ENCODE results near the gene CARM1.

Gene CARM1

GRCh38 chr19:10911579-10912363 is 40.4 kb downstream of the CARM1 start:
- no peak for DNase-seq

GRCh38 chr19:10912619-10913018 is 41.3 kb downstream of the CARM1 start:
- DNase-seq: no peak

- DNase-seq: no peak
Measured at GRCh38 chr19:10913716-10914340, 42.5 kb downstream of the CARM1 start.

GRCh38 chr19:10915130-10916091 is 44.1 kb downstream of the CARM1 start:
- no peak for DNase-seq

- DNase-seq: no peak
Measured at GRCh38 chr19:10916602-10917001, 45.2 kb downstream of the CARM1 start.

GRCh38 chr19:10918359-10918758 is 47.0 kb downstream of the CARM1 start:
- peak; percentile 35 for DNase-seq

GRCh38 chr19:10919352-10920287 is 48.3 kb downstream of the CARM1 start:
- peak; percentile 77 for DNase-seq

- no peak for DNase-seq
Measured at GRCh38 chr19:10920288-10920655, 48.9 kb downstream of the CARM1 start.

GRCh38 chr19:10920781-10921180 is 49.4 kb downstream of the CARM1 start:
- DNase-seq: no peak

GRCh38 chr19:10921199-10921909 is 50.0 kb downstream of the CARM1 start:
- DNase-seq: no peak

- DNase-seq: no peak
Measured at GRCh38 chr19:10921910-10922637, 50.7 kb downstream of the CARM1 start.

GRCh38 chr19:10922638-10923014 is 51.3 kb downstream of the CARM1 start:
- DNase-seq: no peak

- DNase-seq: no peak
Measured at GRCh38 chr19:10923260-10924112, 52.1 kb downstream of the CARM1 start.

- no peak for DNase-seq
Measured at GRCh38 chr19:10924597-10924996, 53.2 kb downstream of the CARM1 start.

GRCh38 chr19:10927730-10928562 is 56.6 kb downstream of the CARM1 start:
- no peak for DNase-seq

GRCh38 chr19:10928563-10929401 is 57.4 kb downstream of the CARM1 start, which contains the start of the genes TIMM29 and YIPF2:
TIMM29 (plus strand) TSS chr19:10928811; CDS start chr19:10928823, 12 bp downstream.
YIPF2 (minus strand) TSS chr19:10928639; CDS start chr19:10928410, 229 bp downstream.
- DNase-seq: peak; percentile 98

GRCh38 chr19:10929402-10929794 is 58.0 kb downstream of the CARM1 start:
- DNase-seq: no peak

Data from NCI-H2029 (cell line).